GM19438 (cell line): Measurements from ENCODE around the gene LARGE1.

ENCODE experiments used
- ATAC-seq: cut with Tn5 transposase; IDR thresholded peaks from one replicate; pipeline ENCODE4 v1.9.1; 2021; ENCODE audit warnings: low read depth; ENCODE audit not compliant: unreplicated experiment

Gene LARGE1

DNA sequence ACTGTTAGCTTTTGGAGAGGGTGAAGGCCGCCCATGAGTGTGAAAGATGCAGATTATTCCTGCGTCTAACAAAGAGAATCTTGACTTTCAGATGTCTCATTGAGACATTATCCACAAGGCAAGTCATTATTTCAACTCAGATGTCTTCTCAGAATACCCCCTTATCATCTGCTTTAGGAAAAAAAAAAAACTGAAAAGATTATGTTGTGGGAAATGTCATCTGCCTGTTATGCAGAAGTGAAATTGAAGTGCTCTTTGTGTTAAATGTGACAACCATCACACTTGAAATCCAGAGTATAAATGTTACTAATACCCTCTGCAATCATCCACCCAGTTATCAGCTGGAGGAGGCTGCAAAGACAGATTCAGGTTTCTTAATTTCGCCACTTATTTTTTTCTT is 239.6 kb downstream of the LARGE1 start:
- no peak for ATAC-seq

DNA sequence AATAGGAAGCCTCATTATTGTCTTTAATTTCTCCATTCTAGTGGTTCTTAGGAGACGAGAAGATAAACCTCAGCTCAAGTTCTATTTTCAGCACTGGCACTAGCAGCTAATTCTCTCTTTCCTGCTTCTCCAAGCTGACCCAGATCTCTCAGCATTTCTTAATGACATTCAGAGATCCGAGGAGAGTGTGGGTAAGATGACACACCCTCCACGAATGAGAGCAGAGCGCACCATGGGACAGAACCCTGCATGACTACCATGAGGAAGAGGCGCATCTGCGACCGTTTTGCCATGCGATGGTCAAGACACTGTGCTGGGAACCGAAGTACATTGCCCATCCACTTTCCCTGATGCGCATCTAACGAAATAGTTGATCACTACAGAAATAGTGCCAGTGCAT is 241.8 kb downstream of the LARGE1 start:
- no peak for ATAC-seq

DNA sequence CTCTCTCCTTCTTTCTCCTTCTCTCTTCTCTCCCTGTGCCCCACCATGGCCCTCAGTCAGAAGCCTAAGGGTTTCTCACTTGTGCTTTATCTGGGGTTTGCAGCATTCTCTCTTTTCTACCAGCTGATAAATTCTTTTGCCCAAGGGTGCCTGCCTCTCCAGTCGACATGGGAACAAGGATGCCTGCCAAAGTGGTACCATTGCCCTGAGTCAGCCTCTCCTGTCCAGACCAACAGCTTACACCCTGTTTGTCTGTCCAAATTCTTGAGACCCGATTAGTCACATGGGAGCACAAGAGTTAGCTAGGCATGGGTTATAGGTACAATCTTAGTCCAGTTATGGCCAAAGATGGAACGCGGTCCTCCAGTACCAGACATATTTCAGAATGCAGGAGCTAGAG is 242.7 kb downstream of the LARGE1 start:
- ATAC-seq = no peak

DNA sequence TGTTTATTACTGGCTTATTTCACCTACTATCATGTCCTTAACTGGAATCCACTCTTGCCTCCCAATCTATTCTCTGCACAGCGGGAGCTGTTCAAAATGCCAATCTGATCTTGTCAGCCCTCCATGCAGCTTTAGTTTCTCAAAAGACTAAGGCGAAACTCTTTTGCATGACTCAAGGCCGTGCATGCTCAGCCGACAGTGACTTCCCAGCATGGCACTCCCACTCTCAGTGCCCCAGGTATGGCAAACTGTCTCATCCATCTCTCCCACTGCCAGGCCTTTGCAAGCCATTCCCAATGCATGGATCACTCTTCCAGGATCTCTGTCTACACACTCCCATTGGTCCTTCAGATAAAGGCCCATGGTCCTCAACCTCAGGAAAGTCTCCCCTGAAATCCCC is 245.9 kb downstream of the LARGE1 start:
- no peak for ATAC-seq

DNA sequence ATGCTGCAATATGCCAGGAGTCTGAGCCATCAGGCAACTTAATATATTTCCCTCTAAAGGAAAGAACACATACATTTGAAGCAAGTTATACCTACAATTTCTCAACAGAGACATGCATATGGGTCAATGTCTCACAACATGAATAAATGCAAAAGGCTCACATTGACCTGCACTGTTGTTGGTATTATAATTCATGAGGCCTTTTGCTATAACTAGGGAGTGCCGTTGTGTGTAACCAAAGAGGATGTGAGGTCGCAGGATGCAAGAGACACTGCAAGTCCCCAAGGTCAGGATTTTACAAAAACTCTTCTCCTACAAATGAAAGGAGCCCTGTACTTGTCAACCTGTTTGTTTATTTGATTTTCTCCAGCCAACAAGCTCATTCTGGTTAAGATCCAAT is 250.5 kb downstream of the LARGE1 start:
- no peak for ATAC-seq

DNA sequence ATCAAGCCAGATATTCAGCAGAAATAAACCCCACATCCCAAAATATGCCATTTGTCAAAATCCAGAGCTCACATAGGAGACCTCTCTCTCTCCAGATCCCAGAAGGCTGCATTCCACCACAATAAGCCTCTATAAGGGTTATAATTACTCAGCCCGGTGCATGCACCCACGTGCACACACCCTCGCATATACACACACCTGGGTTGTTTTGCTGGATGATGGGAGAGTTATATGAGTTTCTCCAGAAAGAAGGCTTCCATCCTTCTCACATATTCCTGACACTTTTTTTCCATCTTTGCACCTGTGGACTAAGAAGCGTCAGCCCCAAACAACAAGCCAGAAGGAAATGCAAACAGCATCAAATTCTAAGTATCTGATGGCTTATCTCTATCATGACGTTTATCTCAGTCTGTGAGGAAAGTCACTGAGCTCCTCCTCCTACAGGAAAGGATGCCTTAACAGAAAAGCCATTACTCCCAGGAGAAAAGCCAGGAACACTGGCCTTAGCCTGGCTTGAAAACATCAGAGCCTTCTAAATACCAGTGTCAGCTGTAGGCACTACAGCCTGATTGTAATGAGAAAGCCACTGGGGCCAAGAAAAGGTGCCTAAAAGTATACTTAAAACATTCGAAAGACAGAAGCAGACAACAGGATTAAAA is 253.2 kb downstream of the LARGE1 start:
- ATAC-seq = no peak

DNA sequence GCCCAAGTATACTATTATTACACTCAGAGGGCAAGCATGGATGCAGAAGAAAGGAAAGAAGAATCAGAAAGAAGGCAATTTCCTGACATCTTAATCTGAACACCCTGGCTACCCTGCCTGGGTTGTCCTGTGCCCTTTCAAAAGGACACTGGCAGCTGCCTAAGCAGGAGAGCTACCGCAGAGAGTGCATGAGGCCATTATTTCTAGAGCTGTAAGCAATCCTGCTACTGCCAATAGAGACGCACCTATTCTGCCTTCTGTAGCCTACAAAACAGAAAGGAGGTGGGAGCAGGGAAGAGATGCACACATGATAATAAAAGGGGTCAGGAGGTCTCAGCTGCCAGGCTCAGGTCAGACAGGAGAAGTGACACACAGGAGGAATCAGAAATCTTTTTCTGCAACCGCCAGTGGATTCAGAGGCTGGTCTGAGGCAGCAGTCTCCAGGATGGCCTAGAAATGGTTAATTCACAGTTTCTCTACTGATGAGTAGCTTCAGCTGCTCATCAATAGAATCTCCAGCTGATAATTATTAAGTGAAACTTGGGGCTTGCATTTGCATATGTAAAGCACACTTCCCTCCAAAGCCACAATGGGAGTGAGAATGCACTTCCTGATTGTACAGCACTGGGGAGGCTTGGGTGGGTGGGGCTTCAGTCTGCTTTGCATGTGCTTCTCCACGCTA is 253.9 kb downstream of the LARGE1 start:
- no peak for ATAC-seq

DNA sequence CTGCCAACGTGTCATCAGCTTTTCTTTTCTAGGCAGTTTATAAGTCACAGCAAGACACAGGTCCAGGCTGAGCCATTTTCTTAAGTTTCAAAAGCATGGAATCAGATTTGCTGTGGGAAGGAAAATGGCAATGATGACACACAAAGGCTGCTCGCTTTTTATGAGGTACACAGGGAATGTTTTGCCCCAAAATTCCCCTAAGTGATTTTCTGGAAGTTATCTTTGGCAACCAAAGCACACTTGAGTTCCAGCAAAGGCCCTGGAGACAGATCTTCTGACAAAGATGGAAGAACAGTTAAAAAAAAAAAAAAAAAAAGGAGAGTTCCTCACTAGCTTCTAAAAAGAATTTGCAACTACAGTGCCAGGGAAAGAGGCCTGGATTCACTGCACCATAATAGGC is 260.8 kb downstream of the LARGE1 start:
- no peak for ATAC-seq

DNA sequence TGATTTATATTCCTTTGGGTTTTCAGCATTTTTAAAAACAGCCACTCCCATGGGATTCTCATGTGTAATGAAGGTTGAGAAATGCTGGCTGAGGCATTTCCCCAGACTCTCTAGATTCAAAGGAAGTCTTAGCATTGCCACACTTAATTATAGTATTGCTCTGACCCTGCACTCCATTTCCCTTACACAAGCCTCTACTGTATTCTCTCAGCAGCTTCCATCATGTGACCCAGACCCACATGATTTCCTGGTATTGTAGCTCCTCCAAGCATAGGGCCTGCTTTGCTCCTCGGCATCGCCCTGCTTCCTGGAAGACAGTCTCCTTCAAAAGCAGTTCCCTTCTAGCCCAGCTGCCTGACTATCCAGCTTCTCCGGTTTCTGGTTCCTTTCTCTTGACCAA is 261.5 kb downstream of the LARGE1 start:
- ATAC-seq = no peak

DNA sequence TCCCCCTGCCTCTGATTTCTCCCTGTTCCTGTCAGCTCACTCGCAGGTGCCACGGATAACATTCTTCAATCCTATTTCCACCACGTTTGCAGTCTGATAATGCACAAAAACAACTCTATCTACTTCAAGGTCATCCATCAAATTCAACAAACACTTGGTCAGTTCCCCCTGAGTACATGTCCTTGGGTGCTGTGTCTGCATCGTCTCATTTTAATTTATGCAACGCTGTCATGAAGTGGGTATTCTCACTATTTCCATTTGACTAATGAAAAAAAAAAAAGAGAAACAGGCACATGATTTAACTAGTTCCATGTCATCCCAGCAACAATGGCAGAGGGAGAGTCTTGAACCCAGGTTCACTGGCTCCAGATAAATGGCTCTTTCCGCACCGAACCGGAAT is 262.6 kb downstream of the LARGE1 start:
- no peak for ATAC-seq

DNA sequence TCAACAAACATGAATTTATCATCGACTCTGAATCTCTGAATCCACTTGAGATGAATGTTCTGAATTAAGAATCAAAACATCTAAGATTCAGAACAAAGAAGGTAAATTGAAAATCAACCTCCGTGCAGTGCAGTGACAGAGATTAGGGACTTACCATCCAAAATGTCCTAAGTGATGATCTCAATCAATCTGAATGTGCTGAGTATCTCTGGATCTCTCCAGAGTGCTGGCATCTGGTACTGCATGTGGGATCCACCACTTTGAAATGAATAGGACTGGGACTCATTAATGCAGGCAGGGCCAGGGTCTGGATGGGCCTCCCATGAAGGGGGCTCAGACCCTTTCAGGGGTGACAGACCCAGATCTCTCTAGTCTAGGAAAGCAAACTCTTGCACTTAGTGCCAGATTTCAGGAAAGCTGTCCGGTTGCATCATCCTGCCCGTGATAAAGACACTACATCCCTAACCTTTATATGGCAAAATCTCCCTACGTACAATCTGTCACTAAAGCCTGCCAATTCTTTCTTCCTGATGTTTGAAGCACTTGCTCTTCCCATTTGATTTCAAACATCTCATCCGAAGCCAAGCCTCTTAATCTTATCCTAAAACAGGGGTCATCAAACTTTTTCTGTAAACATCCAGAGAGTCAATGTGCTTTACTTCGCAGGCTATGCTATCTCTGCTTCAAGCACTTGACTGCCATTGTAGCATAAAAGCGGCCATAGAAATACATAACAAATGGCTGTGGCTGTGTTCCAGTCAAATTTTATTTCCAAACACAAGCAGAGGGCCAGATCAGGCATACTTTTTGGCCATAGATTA is 263.3 kb downstream of the LARGE1 start:
- ATAC-seq = no peak

DNA sequence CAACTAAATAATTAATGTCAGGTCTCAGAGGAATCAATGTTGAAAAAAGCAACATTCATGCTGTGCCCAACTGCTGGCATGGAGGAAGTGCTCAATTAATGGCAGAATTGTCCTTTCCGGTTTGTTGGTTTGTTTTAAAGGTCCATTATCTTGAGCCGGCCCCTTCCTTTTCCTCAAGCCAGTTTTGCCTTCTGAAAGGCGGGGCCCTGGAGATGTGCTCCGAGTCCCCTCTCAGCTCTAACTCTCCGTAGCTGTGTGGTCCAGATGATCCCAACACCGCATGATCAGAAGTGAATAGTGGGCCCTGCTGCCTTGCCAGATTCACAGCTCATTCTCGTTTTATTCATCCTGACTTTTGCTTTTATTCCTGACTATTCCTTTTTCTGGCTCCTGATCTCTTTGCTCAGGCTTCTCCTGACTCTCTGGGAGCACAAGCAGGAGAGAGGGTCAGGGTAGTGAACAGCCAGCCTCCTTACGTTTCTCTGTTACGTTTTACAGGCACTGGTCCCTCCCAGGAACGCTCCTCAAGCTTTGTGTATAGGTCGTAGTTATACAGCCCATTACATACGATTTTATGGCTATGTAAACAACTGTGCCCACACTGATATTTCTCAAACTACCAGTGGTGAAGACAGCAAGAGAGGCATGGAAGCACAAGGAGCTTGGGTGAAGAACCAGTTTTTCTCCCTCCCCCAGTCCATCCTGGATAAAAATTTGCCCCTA is 265.9 kb downstream of the LARGE1 start:
- no peak for ATAC-seq

DNA sequence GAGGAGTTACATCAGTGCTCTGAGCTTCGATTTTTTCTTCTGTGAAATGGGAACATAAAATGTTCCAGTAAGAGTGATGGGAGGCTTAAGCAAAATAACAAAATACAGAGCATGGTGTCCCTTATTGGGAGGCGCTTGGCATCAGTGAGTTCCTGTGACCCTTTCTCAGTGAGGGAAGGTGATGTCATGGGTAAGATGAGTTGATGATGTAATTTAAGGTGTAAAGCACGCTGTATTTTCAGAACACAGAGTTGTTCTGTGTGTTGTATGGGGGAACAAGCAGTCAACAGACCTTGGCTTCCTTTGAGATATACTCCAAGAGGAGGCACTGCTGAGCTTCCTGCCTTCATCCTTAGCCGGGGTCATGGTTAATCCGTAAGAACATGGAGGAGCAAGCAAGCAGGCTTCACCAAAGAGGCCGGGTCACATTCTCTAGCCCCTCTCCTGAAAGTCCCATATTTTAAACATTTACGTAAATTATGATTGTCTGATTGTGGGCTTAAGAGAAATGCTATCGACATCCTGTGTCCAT is 266.7 kb downstream of the LARGE1 start:
- ATAC-seq = no peak

DNA sequence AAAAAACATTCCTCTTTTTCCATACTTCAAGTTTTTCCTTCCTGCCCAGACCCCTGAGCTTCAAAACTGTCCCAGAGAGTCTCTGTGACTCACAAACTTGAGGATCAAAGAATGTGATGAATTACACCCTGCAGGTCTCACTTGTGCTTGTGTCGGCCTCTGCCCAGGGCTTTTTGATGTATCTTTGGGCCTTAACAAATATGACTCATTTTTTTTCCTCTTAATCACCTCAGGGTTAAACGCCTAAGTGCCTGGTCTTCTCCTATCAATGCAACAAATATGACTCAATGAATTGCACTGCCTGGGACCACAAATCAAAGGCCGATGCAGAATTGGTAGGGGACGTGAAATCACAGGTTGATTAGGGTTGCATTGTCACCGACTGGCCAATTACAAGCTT is 267.7 kb downstream of the LARGE1 start:
- ATAC-seq = no peak

DNA sequence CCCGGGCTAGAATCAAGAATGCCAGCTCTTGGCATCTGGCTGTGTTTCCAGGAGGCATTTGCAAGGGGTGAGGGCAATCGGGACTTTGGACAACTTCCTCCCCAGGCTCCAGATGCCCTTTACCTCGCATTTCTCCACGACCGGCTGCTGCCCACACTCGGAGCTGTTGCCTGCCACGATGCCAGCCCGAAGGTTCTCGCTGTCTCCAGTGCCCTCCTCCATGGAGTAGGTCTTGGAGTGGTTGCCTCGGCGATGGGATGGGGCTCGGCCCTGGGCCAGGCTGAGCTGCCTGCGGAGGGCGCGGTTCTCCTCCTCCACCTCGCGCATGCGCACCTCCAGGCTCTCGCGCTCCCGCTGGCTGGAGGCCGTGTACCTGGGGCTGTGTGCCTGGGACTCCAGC is 270.0 kb downstream of the LARGE1 start:
- ATAC-seq = no peak

DNA sequence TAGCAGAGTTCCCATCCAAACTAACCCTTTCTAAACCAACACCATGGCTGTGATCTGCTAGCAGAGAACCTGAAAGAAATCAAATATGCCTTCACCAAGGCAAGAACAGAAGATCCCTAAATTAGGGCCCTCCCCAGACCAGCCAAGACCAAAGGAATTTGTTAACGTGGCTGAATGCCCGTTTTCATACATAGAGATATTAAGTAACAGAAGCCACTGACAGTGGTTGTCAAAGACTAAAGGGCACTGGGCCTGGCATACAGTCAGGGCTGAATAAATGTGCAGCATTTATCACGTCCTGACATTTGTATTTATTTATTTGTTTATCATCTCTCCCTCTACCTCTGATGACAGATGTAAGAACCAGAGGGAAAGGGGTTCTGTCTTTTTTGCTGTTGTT is 271.8 kb downstream of the LARGE1 start:
- ATAC-seq = no peak

DNA sequence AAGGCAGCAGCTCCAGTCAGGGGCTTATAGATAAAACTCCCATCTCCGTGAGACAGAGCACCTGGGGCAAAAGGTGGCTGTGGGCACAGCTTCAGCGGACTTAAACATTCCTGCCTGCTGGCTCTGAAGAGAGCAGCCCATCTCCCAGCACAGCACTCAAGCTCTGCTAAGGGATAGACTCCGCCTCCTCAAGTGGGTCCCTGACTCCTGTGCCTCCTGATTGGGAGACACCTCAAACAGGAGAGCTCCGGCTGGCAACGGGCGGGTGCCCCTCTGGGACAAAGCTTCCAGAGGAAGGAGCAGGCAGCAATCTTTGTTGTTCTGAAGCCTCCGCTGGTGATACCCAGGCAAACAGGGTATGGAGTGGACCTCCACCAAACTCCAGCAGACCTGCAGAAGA is 279.4 kb downstream of the LARGE1 start:
- no peak for ATAC-seq

DNA sequence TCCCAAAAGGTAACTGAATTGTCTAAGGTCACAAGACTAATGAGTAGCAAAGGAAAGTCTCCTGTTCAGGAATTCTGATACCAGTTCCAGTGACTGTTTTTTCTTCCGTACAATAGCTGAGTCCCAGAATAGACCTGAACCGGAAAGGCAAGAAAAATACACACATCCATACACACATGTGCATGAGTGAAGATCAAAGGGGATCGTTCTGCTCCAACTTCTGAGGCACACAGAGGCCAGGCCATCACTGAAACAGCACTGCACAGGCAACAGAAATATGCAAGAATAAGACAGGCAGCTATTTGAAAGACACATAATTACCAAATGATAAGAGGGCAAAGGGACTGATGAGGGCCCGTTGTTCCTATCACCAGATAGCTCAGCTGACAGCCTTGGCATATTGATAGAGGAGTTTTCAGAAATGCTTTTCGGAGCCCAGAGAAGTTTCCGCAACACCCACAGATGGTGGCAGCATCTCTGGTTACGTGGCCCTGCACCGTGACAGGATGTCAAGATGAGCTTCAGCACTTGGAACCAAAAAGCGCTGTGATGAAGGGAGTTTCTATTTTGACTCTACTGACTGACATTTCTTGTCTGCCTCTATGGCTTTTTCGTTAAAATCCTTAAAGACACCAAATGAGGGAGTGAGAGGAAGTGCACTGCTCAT is 280.6 kb downstream of the LARGE1 start:
- ATAC-seq = no peak

DNA sequence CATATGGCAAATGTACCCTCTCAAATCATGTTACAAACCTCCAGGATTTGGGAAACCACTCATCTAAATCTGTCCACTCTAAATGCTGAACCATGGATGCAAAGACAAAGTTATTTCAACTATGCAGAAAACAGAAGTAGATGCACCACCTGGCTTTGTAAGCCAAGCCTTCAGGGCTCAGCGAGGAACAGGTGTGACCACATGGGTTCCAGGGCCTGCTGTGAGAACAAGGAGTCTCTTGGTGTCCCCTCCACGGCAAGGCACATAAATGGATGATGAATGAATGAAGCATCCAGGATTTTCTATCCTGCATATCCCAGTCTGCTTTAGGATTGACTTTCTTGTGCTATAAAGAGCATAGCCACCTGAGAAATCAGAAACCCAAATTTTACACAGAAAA is 284.5 kb downstream of the LARGE1 start:
- no peak for ATAC-seq

DNA sequence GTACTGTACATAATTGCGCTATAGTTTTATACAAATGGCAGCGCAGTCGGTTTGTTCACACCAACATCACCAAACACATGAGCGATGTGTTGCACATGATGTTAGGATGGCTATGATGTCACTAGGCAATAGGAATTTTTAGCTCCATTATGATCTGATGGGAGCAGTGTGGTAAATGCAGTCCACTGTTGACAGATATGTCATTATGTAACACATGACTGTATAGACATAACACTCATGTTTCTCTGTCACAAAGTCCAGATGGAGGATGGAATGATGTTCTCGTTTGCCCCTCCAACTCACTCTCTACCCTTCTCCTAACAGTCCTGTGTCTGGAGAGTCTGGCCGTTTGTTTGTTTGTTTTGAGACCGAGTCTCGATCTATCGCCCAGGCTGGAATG is 288.5 kb downstream of the LARGE1 start:
- ATAC-seq = no peak
